Natural killer cell (primary cell): ENCODE results near the gene PLEKHG3. TPM values are rescaled to one million over a fixed set of nuclear protein-coding genes. Genes with fewer than 3 reads are reported as not detected.
A peak's percentile ranks its signal among the peaks of the same experiment; 100 is the strongest.

Source experiments
- ATAC-seq, 3 donors: fragments of 150-1000 bp in 2 of 3; fragments of 200-7000 bp in 1 of 3; cut with Tn5 transposase; 1 replicate in 1 of 3; 2 replicates in 2 of 3; pipeline ENCODE4 v1.10.0; 2021; ENCODE audit warnings: mild to moderate bottlenecking in 2 of 3, moderate library complexity in 2 of 3
- DNase-seq, 2 donors: peaks; one replicate each; pipeline versions ENCODE4 v3.0.0 to v3.0.0-alpha.2; 2013 to 2021; ENCODE audit warnings: mixed read lengths in 1 of 2
- H3K27ac ChIP-seq: one replicate; pipeline ENCODE4 v1.5.1; 2013; ENCODE audit warnings: mild to moderate bottlenecking, low read length
- H3K27me3 ChIP-seq: one replicate; pipeline ENCODE4 v1.6.1; 2013; ENCODE audit warnings: low read length; ENCODE audit not compliant: control insufficient read depth, insufficient read depth
- H3K36me3 ChIP-seq: one replicate; pipeline ENCODE4 v1.6.1; 2013; ENCODE audit warnings: low read length; ENCODE audit not compliant: control insufficient read depth, insufficient read depth
- H3K4me1 ChIP-seq: one replicate; pipeline ENCODE4 v1.6.1; 2013; ENCODE audit warnings: low read length; ENCODE audit not compliant: control insufficient read depth, insufficient read depth
- H3K4me3 ChIP-seq: one replicate; pipeline ENCODE4 v1.5.1; 2013; ENCODE audit warnings: low read length
- H3K9me3 ChIP-seq: one replicate; pipeline ENCODE4 v1.6.1; 2013; ENCODE audit warnings: low read length; ENCODE audit not compliant: control insufficient read depth, insufficient read depth
- H3K27ac Mint-ChIP-seq, 2 donors: one replicate each; pipeline ENCODE4 v1.8.0; 2022; ENCODE audit warnings: mild to moderate bottlenecking in 2 of 2, mixed read lengths in 2 of 2, moderate library complexity in 1 of 2
- H3K27me3 Mint-ChIP-seq, 2 donors: one replicate each; pipeline ENCODE4 v1.8.0; 2022; ENCODE audit warnings: low read depth in 2 of 2, mixed read lengths in 2 of 2
- H3K36me3 Mint-ChIP-seq: one replicate; pipeline ENCODE4 v1.8.0; 2022; ENCODE audit warnings: mixed read lengths
- H3K4me1 Mint-ChIP-seq, 2 donors: one replicate each; pipeline ENCODE4 v1.8.0; 2022; ENCODE audit warnings: mixed read lengths in 2 of 2
- H3K4me3 Mint-ChIP-seq: one replicate; pipeline ENCODE4 v1.8.0; 2022; ENCODE audit warnings: mild to moderate bottlenecking, moderate library complexity, mixed read lengths
- H3K9me3 Mint-ChIP-seq, 2 donors: one replicate each; pipeline ENCODE4 v1.8.0; 2022; ENCODE audit warnings: mixed read lengths in 2 of 2
- WGBS: methylation state at CpG from one replicate; pipeline ENCODE4 v1.1.7; 2013; ENCODE audit warnings: missing lambda C conversion rate; ENCODE audit not compliant: insufficient coverage; 5-methylcytosine and 5-hydroxymethylcytosine counted together
- intact Hi-C: fragments of 100-400 bp; cut with micrococcal nuclease; formaldehyde crosslinking; loops from one replicate; pipeline ENCODE4 v1.14.2; 2022
- total RNA-seq, 4 donors: library from RNA; stranded (reverse); fragments of 120-200 nt in 1 of 4; gene quantifications; one replicate each; pipeline versions ENCODE4 v1.2.3 to v1.2.4, GENCODE V29; 2013 to 2022
- TF ChIP-seq, protein P1 (sequence below): fragments of 200-600 bp; IDR thresholded peaks from one replicate; pipeline ENCODE4 v1.8.0; 2022; ENCODE audit warnings: antibody characterized with exemption

Gene PLEKHG3
- total RNA-seq, 3 donors from 2014 or later (not counting 1 experiment from before 2014, with no cell fraction given), result 184 to 285 (median 225) TPM

DNA sequence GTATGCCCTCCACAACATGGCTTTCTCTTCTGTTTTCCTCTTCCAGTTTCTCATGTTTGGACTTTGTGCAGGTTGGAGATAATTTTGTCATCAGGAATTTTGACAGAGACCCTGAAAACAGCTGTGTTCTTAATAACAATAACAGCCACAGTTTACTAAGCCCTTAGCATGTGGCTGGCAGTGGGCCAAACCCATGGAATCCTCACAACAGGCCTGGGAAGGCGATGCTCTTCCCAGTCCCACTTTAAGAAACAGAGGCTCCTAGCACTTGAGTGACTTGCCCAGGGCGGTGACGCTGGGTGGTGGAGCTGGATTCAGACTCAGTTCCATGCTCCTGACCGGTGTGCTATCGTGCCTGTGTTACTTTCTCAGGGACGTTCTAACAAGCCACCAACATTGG lies 20.1 kb upstream of the PLEKHG3 start:
- Histone ChIP-seq H3K9me3 (no peaks in the 10 kb centered on the region), H3K27ac (no peak overlapping the region), H3K27me3 (no peaks in the 10 kb centered on the region), H3K4me1 (peaks cover 18% of the 10 kb centered on the region), H3K36me3 (no peaks in the 10 kb centered on the region), H3K4me3 (no peak overlapping the region)
- no peaks in the 10 kb centered on the region for H3K9me3 Mint-ChIP-seq
- no peak overlapping the region for H3K27ac Mint-ChIP-seq
- no peaks in the 10 kb centered on the region for H3K36me3 Mint-ChIP-seq
- intact Hi-C loops, result no loop called here
- H3K4me3 Mint-ChIP-seq, result no peak overlapping the region
- peaks cover 14 to 26% of the 10 kb centered on the region in 2 donors for H3K4me1 Mint-ChIP-seq
- no peaks in the 10 kb centered on the region for H3K27me3 Mint-ChIP-seq
- 94% methylated on average over 6 of the region's 6 CpGs for WGBS
- ATAC-seq, result no peak
- TF ChIP-seq, protein P1, sequence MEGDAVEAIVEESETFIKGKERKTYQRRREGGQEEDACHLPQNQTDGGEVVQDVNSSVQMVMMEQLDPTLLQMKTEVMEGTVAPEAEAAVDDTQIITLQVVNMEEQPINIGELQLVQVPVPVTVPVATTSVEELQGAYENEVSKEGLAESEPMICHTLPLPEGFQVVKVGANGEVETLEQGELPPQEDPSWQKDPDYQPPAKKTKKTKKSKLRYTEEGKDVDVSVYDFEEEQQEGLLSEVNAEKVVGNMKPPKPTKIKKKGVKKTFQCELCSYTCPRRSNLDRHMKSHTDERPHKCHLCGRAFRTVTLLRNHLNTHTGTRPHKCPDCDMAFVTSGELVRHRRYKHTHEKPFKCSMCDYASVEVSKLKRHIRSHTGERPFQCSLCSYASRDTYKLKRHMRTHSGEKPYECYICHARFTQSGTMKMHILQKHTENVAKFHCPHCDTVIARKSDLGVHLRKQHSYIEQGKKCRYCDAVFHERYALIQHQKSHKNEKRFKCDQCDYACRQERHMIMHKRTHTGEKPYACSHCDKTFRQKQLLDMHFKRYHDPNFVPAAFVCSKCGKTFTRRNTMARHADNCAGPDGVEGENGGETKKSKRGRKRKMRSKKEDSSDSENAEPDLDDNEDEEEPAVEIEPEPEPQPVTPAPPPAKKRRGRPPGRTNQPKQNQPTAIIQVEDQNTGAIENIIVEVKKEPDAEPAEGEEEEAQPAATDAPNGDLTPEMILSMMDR, result no peak
- no peak for DNase-seq

DNA sequence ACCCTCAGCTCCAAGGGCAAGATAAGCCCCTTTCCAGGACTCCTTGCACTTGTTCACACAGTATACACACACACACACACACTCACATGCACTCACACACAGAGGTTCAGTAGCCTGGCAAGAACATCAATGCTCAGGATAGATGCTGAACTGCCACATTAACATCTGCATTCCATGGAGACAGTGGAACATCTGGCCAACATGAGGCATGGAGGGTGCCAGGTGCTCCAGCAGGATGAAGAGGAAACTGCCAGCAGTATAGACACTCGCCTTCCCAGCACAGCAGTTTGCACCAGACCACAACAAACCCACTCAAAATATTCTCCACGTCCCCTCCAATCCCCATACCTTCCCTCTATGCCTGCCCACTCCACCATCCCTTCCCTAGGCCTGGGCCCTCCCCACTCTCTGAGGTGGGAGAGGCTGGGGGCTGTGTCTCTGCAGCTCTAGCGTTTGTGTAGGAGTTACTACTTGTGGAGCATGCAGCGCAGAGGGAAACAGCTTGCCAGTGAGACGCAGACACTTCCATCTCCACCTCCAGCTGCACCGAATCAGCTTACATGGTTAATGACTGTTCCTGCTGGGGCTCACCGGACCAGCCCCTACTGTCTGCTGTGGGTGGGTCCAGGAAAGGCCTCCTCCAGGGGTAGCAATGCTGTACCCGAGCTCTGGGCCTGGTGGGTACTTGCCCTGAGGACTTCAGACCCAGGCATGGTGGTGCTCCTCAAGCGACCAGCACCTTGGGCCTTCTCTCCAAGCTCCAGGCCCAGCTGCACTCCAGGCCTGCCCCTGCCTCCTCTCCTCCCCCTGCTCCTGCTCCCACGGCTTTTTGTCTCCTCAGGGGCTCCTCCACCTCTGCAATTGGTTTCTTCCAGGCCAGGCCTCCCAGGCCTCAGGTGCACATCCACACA lies 18.6 kb upstream of the PLEKHG3 start:
- no peaks in the 10 kb centered on the region for H3K36me3 ChIP-seq
- no peak overlapping the region for H3K4me3 ChIP-seq
- WGBS, result 89% methylated on average over 10 of the region's 10 CpGs
- Mint-ChIP-seq H3K4me1 (peaks cover 20 to 32% of the 10 kb centered on the region in 2 donors), H3K9me3 (no peaks in the 10 kb centered on the region), H3K27me3 (no peaks in the 10 kb centered on the region), H3K36me3 (no peaks in the 10 kb centered on the region), H3K4me3 (no peak overlapping the region), H3K27ac (no peak overlapping the region)
- H3K9me3 ChIP-seq, result no peaks in the 10 kb centered on the region
- intact Hi-C loops, result no loop called here
- TF ChIP-seq, protein P1, result no peak
- peaks cover 24% of the 10 kb centered on the region for H3K4me1 ChIP-seq
- no peak for ATAC-seq
- no peak for DNase-seq
- H3K27me3 ChIP-seq, result no peaks in the 10 kb centered on the region
- no peak overlapping the region for H3K27ac ChIP-seq

DNA sequence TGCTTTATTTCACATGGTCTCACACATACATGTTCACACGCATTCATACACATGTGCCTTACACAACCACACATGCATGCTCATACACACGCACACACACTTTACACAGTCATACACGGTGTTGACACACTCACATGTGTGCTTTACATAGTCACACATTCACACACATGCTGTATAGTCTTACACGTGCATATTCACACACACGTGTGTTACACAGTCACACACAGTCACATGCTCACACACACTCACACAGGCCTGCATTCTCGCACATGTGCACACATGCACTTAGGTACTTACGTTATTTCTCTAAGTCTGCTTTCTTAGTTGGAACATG lies 18.0 kb upstream of the PLEKHG3 start:
- H3K9me3 ChIP-seq, result no peaks in the 10 kb centered on the region
- Mint-ChIP-seq H3K27me3 (no peaks in the 10 kb centered on the region), H3K36me3 (no peaks in the 10 kb centered on the region), H3K27ac (no peak overlapping the region), H3K4me1 (peaks cover 20 to 32% of the 10 kb centered on the region in 2 donors), H3K4me3 (no peak overlapping the region), H3K9me3 (no peaks in the 10 kb centered on the region)
- ATAC-seq (no peak), DNase-seq (no peak)
- no peaks in the 10 kb centered on the region for H3K36me3 ChIP-seq
- H3K4me3 ChIP-seq, result no peak overlapping the region
- 87% methylated on average over 6 of the region's 7 CpGs for WGBS
- peaks cover 24% of the 10 kb centered on the region for H3K4me1 ChIP-seq
- intact Hi-C loops, result no loop called here
- TF ChIP-seq, protein P1, result no peak
- no peak overlapping the region for H3K27ac ChIP-seq
- H3K27me3 ChIP-seq, result no peaks in the 10 kb centered on the region

DNA sequence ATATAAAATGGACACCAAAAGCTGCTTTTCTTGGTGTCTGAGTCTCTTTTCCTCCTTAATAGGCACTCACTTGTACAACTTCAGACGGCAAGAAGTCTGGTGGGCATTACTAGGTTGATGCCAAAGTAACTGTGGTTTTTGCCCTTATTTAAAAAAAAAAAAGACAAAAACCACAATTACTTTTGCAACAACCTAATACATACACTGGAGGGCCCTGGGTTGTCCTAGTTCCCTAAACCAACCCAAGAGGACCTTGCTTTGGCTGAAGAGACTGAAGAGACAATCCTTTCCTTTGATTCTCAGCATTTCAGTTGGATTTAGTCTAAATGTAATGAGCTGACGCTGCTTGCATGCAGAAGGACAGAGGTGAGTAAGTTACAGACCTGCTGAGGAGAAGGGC lies 16.2 kb upstream of the PLEKHG3 start:
- H3K27me3 ChIP-seq, result no peaks in the 10 kb centered on the region
- DNase-seq, result no peak
- TF ChIP-seq, protein P1, result no peak
- H3K27me3 Mint-ChIP-seq, result no peaks in the 10 kb centered on the region
- peaks cover 20 to 32% of the 10 kb centered on the region in 2 donors for H3K4me1 Mint-ChIP-seq
- H3K9me3 ChIP-seq, result no peaks in the 10 kb centered on the region
- no peak overlapping the region for H3K27ac ChIP-seq
- H3K4me1 ChIP-seq, result peaks cover 24% of the 10 kb centered on the region
- intact Hi-C loops, result no loop called here
- no peaks in the 10 kb centered on the region for H3K36me3 ChIP-seq
- H3K36me3 Mint-ChIP-seq, result no peaks in the 10 kb centered on the region
- H3K4me3 ChIP-seq, result no peak overlapping the region
- no peak overlapping the region for H3K27ac Mint-ChIP-seq
- no peak overlapping the region for H3K4me3 Mint-ChIP-seq
- ATAC-seq, result peak in 1 of 3 donors; percentile 39
- 43% methylated on average over 1 of the region's 2 CpGs for WGBS
- H3K9me3 Mint-ChIP-seq, result no peaks in the 10 kb centered on the region
